Stimulated activated CD4-positive, alpha-beta T cell treated with anti-CD3 and anti-CD28 coated beads, Interleukin-15, amount 100 ng/mL, for 48 hours (primary cell): Measurements from ENCODE around the gene KLF2.
"Not testable (repeated sequence)": the region's sequence is repeated elsewhere in the genome, so short reads cannot be mapped to it uniquely, and the experiment has no call there.

Experiments used
- DNase-seq, 2 donors: peaks; one replicate each; pipeline ENCODE4 v3.0.0-alpha.2; 2020; ENCODE audit warnings: low read depth in 2 of 2

The KLF2 gene

DNA sequence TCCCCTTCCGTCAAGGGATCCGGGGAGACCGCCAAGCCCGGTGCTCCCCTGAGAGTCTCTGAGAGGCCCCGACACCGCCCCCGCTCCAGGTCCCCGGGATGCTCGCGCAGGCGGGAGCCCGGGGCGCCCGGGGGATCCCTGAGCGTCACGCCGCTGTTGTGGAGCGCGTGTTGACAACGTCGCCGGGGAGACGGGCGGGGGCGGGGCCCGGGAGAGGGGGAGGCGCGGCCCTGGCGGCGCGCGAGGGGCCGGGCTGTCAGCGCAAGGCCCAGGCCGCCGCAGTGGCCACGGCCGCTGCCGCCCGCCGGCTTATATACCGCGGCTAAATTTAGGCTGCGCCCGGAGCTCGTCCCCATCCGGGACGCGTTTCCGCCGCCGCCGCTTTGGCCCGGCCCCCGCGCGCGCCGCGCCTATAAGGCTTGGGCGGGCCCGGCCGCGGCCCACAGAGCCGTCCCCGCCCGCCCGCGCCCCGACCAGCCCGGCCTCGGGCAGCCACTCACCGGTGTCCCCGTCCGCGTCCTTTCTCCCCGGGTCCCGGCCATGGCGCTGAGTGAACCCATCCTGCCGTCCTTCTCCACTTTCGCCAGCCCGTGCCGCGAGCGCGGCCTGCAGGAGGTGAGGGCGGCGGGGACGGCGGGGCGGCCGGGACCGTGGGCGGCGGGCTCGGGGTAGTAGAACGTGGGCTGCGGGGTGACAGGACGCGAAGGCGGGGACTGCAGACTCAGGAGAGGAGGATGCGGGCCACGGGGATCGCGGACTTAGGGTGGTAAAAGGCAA lies at the start of gene KLF2:
Gene KLF2, plus strand, starts transcription at position 443 of the 777 bp plus-strand sequence. Its CDS starts 98 bp downstream, at position 541.
- peak; percentile 49 to 65 for DNase-seq

DNA sequence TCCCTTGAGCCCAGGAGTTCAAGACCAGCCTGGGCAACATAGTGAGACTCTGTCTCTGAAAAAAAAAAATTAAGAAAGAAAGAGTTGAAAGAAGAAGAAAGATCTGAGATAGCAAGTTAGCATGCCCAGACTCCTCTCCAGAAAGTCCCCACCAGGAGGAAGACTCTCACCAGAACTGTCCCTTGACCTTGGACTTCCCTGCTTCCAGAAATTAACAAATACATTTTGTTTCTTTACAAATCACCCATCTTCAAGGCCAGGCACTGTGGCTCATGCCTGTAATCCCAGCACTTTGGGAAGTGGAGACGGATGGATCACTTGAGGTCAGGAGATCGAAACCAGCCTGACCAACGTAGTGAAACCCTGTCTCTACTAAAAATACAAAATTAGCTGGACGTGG lies 44.3 kb upstream of the KLF2 start:
- DNase-seq = no peak

DNA sequence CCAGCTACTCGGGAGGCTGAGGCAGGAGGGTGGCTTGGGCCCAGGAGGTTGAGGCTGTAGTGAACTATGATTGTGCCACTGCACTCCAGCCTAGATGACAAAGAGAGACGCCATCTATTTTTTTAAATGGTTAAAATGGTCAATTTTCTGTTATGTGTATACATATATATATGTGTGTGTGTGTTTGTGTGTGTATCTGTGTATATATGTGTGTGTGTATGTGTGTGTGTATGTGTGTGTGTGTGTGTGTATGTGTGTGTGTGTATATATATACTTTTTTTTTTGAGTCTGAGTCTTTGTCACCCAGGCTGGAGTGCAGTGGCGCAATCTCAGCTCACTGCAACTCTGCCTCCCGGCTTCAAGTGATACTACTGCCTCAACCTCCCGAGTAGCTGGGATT lies 42.9 kb upstream of the KLF2 start:
- no peak for DNase-seq

DNA sequence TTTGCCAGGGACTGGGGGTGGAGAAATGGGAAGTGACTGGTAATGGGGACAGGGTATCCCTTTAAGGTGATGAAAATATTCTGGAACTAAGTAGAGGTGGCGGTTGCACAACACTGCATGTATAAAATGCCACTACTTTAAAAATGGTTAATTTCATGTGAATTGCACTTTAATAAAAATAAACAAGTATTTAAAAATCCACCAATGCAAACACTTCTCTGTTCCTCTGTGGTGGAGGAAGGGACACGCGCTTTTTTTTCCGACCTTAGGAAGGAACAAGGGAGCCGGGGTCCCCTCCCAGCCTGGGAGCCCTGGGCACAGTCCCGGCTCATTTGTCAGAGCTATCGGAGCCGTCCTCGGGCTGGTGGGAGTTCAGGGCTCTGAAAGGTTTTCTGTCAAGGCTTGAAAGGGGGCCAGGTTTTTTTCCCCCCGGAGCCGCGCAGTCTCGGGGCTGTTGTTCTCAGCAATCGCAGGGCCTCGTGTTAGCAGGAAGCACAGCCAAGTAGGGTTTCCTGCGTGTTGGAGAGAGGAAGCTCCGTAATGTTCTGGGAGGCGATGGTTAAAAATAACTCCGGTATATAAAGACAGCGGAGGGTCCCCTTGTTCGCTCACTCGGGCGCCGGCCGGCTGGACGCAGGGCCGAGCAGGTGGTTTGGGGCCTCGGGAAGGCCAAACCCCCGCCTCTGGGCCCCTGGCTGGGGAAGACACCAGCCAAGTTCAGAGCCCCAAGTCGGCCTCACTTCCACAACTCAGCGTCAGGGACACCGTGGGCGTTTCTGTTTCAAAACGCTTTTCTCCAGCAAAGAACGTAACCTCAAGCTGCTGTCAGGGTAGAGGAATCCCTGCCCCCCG lies 41.2 kb upstream of the KLF2 start:
- peak; percentile 63 to 76 for DNase-seq

DNA sequence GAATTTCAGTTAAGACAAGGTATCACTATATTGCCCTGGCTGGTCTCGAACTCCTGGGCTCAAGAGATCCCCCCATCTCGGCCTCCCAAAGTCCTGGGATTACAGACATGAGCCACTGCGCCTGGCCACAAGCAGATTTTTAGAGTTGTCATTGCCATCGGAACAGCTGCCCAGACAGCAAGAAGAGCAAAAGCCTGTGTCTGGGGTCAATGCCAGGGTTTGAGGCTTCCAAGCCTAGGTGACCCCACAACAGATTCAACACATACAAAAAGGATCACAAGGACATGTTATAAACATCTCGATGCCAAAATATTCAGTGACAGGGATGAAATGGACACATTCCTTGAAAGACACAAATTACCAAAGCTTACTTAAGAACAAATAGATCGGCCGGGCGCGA lies 40.1 kb upstream of the KLF2 start:
- DNase-seq = no peak

DNA sequence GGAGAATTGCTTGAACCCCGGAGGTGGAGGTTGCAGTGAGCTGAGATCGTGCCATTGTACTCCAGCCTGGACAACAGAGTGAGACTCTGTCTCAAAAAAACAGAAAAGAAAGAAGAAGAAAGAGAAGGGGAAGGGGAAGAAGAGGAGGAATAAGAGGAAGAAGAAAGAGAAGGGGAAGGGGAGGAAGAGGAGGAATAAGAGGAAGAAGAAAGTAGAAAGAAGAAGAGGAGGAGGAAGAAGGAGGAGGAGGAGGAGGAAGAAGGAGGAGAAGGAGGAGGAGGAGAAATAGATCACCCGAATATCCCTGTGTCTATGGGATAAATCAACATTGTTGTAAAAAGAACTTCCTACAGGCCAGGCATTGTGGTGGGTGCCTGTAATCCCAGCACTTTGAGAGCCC lies 39.5 kb upstream of the KLF2 start:
- DNase-seq = not testable (repeated sequence)

DNA sequence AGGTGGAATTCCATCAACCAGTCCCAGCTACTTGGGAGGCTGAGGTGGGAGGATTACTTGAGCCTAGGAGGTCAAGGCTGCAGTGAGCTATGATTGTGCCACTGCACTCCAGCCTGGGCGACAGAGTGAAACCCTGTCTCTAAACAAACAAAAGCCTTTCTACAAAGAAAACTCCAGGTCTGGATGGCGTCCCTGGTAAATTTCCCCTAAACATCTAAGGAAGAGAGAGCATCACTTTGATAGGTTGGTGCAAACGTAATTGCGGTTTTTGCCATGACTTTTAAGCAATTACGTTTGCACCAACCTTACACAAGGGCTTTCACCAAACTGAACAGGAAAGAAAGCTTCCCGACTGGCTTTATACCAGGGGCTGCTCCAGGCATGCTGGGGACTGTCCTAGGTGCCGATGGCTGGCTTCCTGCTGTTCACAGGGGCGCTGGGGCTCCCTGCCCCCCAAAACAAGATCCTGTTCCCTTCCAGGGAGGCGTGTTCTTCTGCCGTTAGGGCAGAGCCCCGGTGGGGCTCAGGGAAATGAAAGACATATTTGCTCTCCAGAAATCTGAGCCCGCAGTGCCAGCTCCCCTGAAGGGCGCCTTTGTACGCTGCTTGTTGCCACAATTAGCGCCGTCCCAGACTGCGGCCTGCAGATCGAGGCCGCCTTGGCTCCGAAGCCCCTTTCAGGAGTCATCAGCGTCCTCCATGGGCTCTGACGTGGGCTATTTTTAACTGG lies 38.7 kb upstream of the KLF2 start:
- no peak for DNase-seq

DNA sequence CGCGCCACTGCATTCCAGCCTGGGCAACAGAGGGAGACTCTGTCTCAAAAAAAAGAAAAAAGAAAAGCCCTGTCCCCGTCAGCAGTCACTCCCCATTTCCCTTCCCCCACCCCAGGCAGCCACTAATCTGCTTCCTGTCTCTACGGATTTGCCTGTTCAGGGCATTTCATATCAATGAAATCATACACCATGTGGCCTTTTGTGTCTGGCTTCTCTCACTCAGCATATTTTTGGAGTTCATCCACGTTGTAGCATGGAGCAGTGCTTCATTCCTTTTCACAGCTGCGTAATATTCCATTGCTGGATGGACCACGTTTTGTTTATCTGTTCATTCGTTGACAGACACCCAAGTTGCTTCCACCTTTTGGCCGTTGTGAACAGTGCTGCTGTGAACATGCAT lies 36.1 kb upstream of the KLF2 start:
- no peak for DNase-seq

DNA sequence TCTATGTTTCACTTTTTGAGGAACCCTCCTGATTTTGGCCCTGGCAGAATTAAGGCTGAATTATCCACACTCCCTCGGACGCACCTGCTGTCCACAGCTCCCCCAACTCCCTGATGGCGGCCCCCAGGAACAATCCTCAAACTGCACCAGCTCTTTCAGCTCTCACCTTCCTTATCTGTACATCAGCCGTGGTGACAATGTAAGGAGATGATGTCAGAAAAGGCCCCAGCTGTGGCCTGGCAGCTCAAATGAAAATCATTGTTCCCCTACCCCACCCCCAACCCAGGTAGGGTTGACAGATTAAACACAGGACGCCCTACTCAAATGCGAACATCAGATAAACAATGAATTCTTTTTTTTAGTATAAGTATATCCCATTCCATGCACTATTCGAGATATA lies 35.0 kb upstream of the KLF2 start:
- DNase-seq = no peak

DNA sequence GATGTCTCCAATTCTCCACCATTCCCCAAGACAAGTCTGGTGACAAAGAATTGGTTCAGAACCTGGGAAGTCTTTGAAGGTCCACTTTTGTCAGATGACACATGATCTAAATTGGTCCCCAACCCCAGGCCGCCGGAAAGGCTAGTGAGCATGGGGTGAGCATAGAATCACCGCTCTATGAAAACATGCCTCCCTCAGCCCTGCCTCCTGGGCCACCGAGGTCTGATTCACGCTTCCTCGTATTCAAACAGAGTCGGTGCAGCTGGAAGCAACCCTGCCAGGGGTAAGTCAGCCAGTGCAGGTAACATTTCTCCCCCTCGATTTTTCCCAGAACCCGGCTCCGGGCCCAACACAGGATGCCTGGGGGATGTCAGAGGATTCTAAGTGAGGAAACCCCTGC lies 33.9 kb upstream of the KLF2 start:
- no peak for DNase-seq

DNA sequence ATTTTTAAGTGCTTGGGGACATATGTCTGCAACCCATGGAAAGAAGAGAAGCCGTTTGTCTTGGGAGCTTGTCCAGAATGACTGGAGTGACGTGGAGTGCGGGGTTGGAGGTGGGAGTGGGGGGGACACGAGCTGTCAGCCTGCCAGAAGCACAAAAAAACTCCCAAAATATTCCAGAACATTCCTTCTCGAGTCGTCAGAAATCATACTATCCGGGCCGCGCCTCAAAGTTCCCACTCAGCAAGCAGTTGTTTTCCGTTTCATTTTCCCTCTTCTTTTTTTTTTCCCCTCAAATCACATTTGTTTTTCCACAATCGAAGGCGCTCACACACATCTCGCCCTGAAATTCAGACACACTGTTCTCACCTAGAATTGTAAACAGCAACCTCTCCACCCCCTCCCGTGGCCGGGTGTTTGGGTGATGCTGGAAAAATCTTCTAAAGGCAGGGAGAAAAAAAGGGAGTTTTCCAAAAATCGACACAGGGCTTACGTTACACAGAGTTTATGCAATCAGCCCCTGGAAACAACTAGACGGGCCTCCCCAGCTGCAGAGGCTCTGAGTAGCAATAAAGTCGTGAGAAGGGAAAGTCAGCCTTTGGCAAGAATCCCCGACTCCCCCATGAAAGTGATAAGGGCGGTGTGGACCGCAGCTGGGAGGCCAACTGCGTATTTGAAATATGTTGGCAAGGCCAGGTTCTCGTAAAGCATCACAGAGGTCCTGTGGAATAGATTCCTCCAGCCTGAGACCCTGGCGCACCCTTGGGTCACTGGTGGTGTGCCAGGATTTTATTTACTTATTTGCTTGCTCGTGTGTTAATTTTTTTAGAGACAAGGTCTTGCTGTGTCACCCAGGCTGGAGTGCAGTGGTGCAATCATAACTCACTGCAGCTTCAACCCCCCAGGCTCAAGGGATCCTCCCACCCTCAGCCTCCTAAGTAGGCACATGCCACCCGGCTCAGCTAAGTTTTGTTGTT lies 31.2 kb upstream of the KLF2 start:
- no peak for DNase-seq

DNA sequence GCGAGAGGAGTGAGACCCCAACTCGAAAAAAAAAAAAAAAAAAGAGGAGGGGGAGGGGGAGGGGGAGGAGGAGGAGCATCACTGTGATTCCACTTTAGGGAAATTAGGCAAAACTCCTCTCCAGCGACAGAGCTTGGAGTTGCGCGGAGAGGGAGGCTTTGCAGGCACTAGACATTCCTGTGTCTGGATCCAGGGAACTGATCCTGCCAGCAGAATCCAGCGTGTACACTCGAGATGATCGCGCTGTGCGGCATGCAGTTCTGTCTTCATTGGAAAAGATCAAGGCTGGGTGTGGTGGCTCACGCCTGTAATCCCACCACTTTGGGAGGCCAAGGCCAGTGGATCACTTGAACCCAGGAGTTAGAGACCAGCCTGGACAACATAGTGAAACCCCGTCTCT lies 29.6 kb upstream of the KLF2 start:
- no peak for DNase-seq

DNA sequence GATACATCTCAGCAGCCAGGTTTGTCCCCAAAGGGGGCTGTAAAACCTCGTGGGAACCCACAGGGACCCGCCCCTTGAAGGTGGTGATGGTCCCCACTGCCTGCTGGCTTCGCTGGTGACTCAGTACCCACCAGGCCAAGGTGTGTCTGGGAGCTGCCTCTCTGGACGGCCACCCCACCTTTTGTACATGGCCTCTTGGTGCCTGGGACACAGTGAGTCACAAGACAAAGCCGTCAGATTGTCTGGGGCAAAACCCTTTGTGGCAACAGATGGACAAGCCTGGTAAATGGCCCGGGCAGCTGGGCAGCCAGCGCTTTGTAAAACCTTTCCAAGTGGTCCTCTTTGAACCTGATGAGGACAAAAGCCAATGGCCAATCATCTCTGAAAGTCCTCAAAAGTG lies 27.9 kb upstream of the KLF2 start:
- DNase-seq = no peak

DNA sequence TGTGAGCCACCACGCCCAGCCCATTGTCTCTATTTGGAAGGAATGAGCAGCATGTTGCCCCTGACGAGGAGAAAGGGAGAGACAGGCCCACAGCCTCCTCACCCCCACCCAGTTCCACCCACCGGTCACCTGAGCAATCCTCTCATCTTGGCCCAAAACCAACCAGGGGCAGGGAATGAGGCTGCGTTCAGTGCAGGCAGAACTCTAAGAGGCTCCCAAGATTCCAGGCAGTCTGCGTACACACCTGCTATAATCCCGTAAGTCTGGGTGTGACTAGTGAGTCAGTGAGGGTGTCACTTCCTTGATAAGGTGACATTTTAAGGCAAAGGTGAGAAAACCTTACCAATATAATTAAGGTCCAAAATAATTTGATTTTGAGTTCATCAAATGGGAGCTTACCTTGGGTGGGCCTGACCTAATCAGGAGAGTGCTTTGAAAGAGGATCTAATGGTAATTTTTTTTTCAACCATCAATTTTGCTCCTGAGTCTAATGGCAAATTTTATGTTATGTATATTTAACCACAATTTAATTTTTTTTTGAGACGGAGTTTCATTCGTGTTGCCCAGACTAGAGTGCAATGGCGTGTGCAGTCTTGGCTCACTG lies 26.9 kb upstream of the KLF2 start:
- DNase-seq = no peak

DNA sequence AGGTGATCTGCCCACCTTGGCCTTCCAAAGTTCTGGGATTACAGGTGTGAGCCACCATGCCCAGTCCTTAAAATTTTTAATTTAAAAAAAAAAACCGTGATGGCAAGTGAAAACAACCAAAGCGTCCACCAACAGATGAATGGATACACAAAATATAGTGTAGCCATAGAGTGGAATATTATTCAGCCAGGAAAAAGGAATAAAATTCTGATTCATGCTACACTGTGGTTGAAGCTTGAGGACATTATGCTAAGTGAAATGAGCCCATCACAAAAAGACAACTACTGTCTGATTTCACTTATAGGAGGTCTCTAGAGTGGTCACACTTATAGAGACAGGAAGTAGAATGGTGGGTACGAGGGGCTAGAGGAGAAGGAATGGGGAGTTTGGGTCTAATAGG lies 26.3 kb upstream of the KLF2 start:
- DNase-seq = no peak

DNA sequence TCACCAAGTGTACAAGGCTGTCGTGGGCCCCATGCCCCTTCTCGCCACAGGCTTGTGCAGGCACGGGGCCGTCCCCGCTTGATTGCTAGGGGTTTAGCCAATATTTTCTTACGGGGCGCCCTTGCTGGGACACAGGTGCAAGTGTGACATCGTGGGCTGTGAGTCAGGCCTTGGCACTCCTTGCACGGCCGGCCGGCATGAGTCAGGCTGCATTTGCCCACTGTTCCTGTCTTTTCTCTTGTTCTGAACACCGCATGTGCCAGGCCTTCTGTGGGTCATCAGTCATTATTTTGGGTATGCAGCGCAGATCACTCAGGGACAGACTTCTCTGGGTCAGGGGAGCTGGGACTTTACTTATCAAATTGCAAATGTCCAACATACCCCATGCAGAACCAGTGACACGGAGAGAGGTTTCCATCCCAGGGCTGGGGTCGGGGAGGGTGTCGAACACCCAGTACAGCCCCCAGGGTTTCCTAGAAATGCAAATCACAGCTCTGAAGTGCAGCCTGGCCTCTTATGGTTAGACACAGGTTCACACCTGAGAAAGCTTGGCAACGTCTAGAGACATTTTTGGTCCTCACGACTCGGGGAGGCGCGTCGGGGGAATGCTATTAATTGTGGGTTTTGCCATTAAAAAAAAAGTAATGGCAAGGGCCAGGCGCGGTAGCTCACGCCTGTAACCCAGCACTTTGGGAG lies 22.5 kb upstream of the KLF2 start:
- no peak for DNase-seq

DNA sequence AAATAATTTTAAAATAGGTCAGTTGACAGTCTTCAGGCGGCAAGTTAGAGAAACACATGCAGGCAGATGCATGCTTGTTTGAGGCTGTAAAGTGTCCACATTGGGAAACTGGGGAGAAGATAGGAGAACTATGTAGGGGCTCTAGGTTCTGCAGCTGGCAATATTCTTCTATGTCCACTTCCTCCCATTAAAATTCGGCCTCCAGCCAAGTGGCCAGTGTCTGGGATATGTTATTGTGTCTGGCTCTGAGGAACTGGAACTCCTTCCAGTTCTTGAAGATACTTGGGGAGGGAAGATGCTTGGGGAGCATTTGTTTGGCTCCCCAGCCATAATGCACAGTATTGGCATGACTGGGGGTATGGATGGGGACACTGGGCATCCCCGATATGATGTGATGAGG lies 20.9 kb upstream of the KLF2 start:
- DNase-seq = no peak

DNA sequence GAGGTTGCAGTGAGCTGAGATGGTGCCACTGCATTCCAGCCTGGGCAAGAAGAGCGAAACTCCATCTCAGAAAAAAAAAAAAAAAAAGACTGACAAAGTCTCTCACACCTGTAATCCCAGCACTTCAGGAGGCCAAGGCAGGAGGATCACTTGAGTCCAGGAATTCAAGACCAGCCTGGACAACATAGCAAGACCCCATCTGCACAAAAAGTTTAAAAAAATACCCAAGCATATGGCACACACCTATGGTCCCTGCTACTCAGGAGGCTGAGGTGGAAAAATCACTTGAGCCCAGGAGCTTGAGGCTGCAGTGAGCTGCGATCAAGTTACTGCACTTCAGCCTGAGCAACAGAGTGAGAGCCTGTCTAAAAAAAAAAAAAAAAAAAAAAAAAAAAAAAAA lies 20.1 kb upstream of the KLF2 start:
- not testable (repeated sequence) for DNase-seq

DNA sequence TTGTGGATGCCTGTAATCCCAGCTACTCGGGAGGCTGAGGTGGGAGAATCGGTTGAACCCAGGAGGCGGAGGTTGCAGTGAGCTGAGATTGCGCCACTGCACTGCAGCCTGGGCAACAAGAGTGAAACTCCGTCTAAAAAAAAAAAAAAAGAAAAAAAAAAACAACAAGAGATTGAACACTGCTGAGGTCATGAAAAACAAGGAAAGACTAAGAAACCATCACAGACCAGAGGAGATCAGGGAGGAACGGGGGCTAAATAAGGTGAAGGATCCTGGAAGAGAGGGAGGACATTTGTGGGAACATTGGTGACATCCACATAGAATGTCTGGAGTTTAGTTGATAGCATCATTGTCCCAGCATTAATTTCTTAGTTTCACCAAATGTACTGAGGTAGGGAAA lies 19.6 kb upstream of the KLF2 start:
- DNase-seq = not testable (repeated sequence)

DNA sequence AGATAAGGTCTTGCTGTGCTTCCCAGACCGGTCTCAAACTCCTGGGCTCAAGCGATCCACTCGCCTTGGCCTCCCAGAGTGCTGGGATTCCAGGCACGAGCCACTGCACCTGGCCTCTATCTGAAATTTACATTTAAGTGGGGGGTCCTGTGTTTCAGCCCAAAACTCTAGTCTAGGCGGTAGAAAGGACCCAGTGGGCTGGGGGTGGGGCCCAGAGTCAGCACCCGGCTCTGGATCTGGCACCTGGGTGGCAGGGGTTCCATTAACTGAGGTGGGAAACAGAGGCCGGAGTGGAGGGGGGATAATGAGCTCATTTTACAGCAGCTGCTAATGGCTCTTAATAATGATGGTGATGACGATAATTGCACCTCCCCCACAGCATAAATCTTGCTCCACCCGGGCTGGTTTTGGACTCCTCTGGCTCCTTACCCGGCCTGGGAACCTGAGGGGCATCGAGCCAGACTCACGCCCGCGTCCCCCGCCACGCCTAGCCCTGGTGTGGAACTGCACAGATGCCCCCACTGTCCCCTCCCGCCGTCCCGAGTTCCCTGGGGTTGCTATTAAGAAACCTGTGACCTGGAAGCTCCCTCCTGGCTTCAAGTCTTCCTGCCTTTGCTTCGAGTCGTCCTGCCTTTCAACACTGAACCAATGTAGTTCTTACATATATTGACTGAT lies 17.8 kb upstream of the KLF2 start:
- no peak for DNase-seq
